ENCODE measurements around the gene SFXN5. TPM values are rescaled to one million over a fixed set of nuclear protein-coding genes. Genes with fewer than 3 reads are reported as not detected.

SFXN5 gene
- total RNA-seq, 4 donors from 2014 or later: 5.7 to 11.8 (median 6.7) TPM

GRCh38 chr2:72932805-72933204 lies 138.7 kb downstream of the SFXN5 start:
- Histone ChIP-seq H3K4me3 (no peak overlapping the region), H3K36me3 (no peaks in the 10 kb centered on the region), H3K27ac (no peak overlapping the region), H3K9me3 (no peaks in the 10 kb centered on the region), H3K27me3 (peaks cover 70% of the 10 kb centered on the region), H3K4me1 (peaks cover 0 to 12% (median 0%) of the 10 kb centered on the region in 3 donors)
- ATAC-seq: no peak
- TF ChIP-seq CTCF (IDR thresholded peaks at IDR 0.05) (no peak), EP300 (IDR thresholded peaks at IDR 0.05) (no peak), POLR2AphosphoS5 (IDR thresholded peaks at IDR 0.05) (no peak), POLR2A (IDR thresholded peaks at IDR 0.05) (no peak)
- no CpG with 5 or more reads among the region's 4 CpGs for WGBS, 2 donors (ENCODE audit: low coverage in 1 of 2)

DNA sequence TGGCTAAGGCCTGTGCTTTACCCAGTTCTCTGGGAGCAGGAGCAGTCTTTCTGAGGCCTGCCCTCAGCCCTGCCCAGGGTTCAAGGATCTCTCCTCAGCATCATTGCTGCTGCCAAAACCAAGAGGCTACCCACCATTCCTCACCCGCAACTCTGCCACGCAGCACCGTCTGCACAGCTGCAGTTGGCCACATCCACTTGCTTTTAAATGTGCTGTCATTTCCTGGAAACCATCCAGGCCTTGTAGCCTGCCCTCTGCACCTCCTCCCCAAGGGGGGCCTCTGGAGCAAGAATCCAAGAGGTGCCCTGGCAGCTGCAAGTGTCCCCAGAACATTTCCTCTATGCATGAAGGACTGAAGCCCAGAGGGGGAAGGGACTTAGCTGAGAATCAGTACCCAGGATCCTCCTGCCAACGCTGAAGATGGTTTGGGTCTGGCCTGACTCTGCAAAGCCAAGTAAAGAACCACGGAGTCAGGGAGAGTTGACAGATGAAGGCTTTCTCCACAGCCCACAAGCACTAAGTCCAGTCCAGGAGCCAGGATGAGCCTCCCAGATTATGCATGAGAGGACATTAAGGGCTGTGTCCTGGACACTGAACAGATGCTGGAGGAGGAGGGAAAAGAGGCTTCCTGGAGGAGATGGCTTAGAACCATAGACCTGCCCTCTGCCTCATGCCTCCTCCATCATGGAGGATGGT lies 139.3 kb downstream of the SFXN5 start:
- no peak for ATAC-seq
- peaks cover 0 to 12% (median 0%) of the 10 kb centered on the region in 3 donors for H3K4me1 ChIP-seq
- H3K9me3 ChIP-seq: no peaks in the 10 kb centered on the region
- H3K27me3 ChIP-seq: peaks cover 76% of the 10 kb centered on the region
- H3K27ac ChIP-seq: no peak overlapping the region
- no peak for TF ChIP-seq POLR2AphosphoS5 (IDR thresholded peaks at IDR 0.05)
- no peak for TF ChIP-seq POLR2A (IDR thresholded peaks at IDR 0.05)
- no peak for TF ChIP-seq CTCF (IDR thresholded peaks at IDR 0.05)
- TF ChIP-seq EP300 (IDR thresholded peaks at IDR 0.05): no peak
- no CpG with 5 or more reads among the region's 5 CpGs for WGBS, 2 donors (ENCODE audit: low coverage in 1 of 2)
- no peaks in the 10 kb centered on the region for H3K36me3 ChIP-seq
- no peak overlapping the region for H3K4me3 ChIP-seq

GRCh38 chr2:72931280-72931910 lies 140.1 kb downstream of the SFXN5 start:
- Histone ChIP-seq H3K4me1 (peaks cover 0 to 4% (median 0%) of the 10 kb centered on the region in 3 donors), H3K27me3 (peaks cover 84% of the 10 kb centered on the region), H3K4me3 (no peak overlapping the region), H3K36me3 (no peaks in the 10 kb centered on the region), H3K9me3 (no peaks in the 10 kb centered on the region), H3K27ac (no peak overlapping the region)
- no peak for ATAC-seq
- TF ChIP-seq POLR2AphosphoS5 (IDR thresholded peaks at IDR 0.05) (no peak), CTCF (IDR thresholded peaks at IDR 0.05) (no peak), POLR2A (IDR thresholded peaks at IDR 0.05) (no peak), EP300 (IDR thresholded peaks at IDR 0.05) (no peak)
- no CpG with 5 or more reads among the region's 14 CpGs for WGBS, 2 donors (ENCODE audit: low coverage in 1 of 2)

- Histone ChIP-seq H3K27me3 (peaks cover 100% of the 10 kb centered on the region), H3K27ac (no peak overlapping the region)
These were observed 142.5 kb downstream of the SFXN5 start for GRCh38 chr2:72929010-72929409.

More at GRCh38 chr2:72929010-72929409, 142.5 kb downstream of the SFXN5 start:
- 100% methylated on average over 1 of the region's 1 CpG; no CpG with 5 or more reads in 1 of the 2 donors for WGBS, 2 donors (ENCODE audit: low coverage in 1 of 2)
- Histone ChIP-seq H3K9me3 (no peaks in the 10 kb centered on the region), H3K36me3 (no peaks in the 10 kb centered on the region), H3K4me1 (peaks cover 0 to 18% (median 7%) of the 10 kb centered on the region in 3 donors), H3K4me3 (no peak overlapping the region)
- TF ChIP-seq POLR2AphosphoS5 (IDR thresholded peaks at IDR 0.05): no peak
- TF ChIP-seq POLR2A (IDR thresholded peaks at IDR 0.05): no peak
- TF ChIP-seq CTCF (IDR thresholded peaks at IDR 0.05): no peak
- TF ChIP-seq EP300 (IDR thresholded peaks at IDR 0.05): no peak
- no peak for ATAC-seq
